Sigmoid colon (tissue), 7 donors: ENCODE results near the gene GSTM5. TPM values are rescaled to one million over a fixed set of nuclear protein-coding genes. Genes with fewer than 3 reads are reported as not detected.
A peak's percentile ranks its signal among the peaks of the same experiment; 100 is the strongest.
"Not testable (repeated sequence)": the region's sequence is repeated elsewhere in the genome, so short reads cannot be mapped to it uniquely, and the experiment has no call there.

Experiments used
- DNase-seq: peaks from one replicate; pipeline ENCODE4 v3.0.0-alpha.2; 2019
- H3K27ac ChIP-seq, 4 donors: fragments of 200-600 bp; sonication (generic); one replicate each; pipeline ENCODE4 v1.5.1; 2016 to 2019; ENCODE audit warnings: mild to moderate bottlenecking in 1 of 4
- H3K27me3 ChIP-seq, 3 donors: fragments of 200-600 bp; sonication (generic); one replicate each; pipeline ENCODE4 v1.5.1; 2019; ENCODE audit warnings: mild to moderate bottlenecking in 1 of 3
- H3K36me3 ChIP-seq, 4 donors: fragments of 200-600 bp; sonication (generic); one replicate each; pipeline ENCODE4 v1.5.1; 2016 to 2019
- H3K4me1 ChIP-seq, 4 donors: fragments of 200-600 bp; sonication (generic); one replicate each; pipeline ENCODE4 v1.5.1; 2017 to 2019
- H3K4me3 ChIP-seq, 4 donors: fragments of 200-600 bp; sonication (generic); one replicate each; pipeline ENCODE4 v1.5.1; 2017 to 2019; ENCODE audit warnings: mild to moderate bottlenecking in 2 of 4, moderate library complexity in 1 of 4
- H3K9me3 ChIP-seq, 4 donors: fragments of 200-600 bp in 3 of 4; sonication (generic) in 3 of 4; one replicate each; pipeline versions ENCODE4 v1.5.1 to v1.6.1; 2013 to 2019
- CTCF ChIP-seq, 4 experiments: fragments of 450-650 bp in 3 of 4; fragments of 200-600 bp in 1 of 4; IDR thresholded peaks; one replicate each; pipeline ENCODE4 v1.5.1; 2016 to 2019; ENCODE audit warnings: antibody characterized with exemption in 4 of 4, mild to moderate bottlenecking in 3 of 4, moderate library complexity in 2 of 4
- EP300 ChIP-seq, 4 donors: sonication (generic); formaldehyde crosslinking; IDR thresholded peaks; one replicate each; pipeline ENCODE4 v1.6.1; 2017; ENCODE audit warnings: antibody characterized with exemption in 4 of 4
- POLR2A ChIP-seq, 2 donors: fragments of 450-650 bp; IDR thresholded peaks; one replicate each; pipeline ENCODE4 v1.6.1; 2016; ENCODE audit warnings: antibody characterized with exemption in 2 of 2, mild to moderate bottlenecking in 2 of 2, moderate library complexity in 2 of 2
- POLR2AphosphoS5 ChIP-seq, 4 donors: sonication (generic); formaldehyde crosslinking; IDR thresholded peaks; one replicate each; pipeline ENCODE4 v1.6.1; 2017; ENCODE audit warnings: antibody characterized with exemption in 4 of 4
- WGBS, 2 donors: extraction: QIAGEN DNeasy Blood & Tissue Kit; methylation state at CpG; one replicate each; pipeline ENCODE4 v1.1.7; 2013; 5-methylcytosine and 5-hydroxymethylcytosine counted together
- intact Hi-C: fragments of 100-400 bp; cut with DNase I; formaldehyde crosslinking; loops from one replicate; pipeline ENCODE4 v1.15.1; 2023
- polyA plus RNA-seq, 3 donors: library from polyadenylated mRNA; stranded (reverse); fragments of 200-250 nt; gene quantifications; one replicate each; pipeline ENCODE4 v1.2.3, GENCODE V29; 2013
- total RNA-seq, 4 donors: library from RNA; depleted of rRNA; stranded (reverse); fragments of >200 nt; gene quantifications; one replicate each; pipeline ENCODE4 v1.1.0, GENCODE V29; 2016
- donor health status: healthy with polysubstance abuse.
- donor health status: Bipolar disorder and iron deficiency.
- donor health status: healthy.

Gene GSTM5
- total and polyA plus RNA-seq, 7 donors = 2.5 to 11.4 (median 3.2) TPM

- no peak for DNase-seq
Observed at GRCh38 chr1:109669246-109669948, 42.7 kb upstream of the GSTM5 start.

DNA sequence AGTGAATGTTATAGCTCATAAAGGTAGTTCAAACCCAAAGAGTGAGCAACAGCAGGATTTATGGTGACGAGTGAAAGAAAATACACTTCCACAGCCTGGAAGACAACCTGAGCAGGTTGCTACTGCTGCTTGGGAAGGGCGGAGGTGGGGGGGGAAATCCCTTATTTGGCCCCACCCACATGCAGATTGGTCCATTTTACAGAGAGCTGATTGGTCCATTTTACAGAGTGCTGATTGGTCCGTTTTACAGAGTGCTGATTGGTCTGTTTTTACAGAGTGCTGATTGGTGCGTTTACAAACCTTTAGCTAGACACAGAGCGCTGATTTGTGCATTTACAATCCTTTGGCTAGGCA lies 42.1 kb upstream of the GSTM5 start:
- not testable (repeated sequence) for H3K27me3 ChIP-seq, H3K4me3 ChIP-seq, H3K9me3 ChIP-seq, DNase-seq
- intact Hi-C loops = loop anchor here (5.0 kb wide), 2 partner anchors 57 to 72 kb away; partner anchors contain the start of gene GSTM3
- peak overlapping the region in 2 of 4 donors; percentile 48 to 49 for H3K27ac ChIP-seq
- WGBS, 2 donors = 92 to 96% methylated on average over 4 to 5 of the region's 5 CpGs
- H3K36me3 ChIP-seq = peaks cover 0 to 15% (median 7%) of the 10 kb centered on the region in 4 donors
- peaks cover 0 to 12% (median 9%) of the 10 kb centered on the region in 4 donors for H3K4me1 ChIP-seq

More at GRCh38 chr1:109669246-109669948, 42.7 kb upstream of the GSTM5 start:
- Histone ChIP-seq H3K27me3 (no peaks in the 10 kb centered on the region), H3K27ac (peak overlapping the region in 3 of 4 donors; percentile 16 to 49 (median 48)), H3K9me3 (no peaks in the 10 kb centered on the region), H3K4me1 (peaks cover 0 to 12% (median 9%) of the 10 kb centered on the region in 4 donors), H3K36me3 (peaks cover 0 to 15% (median 7%) of the 10 kb centered on the region in 4 donors), H3K4me3 (peak overlapping the region in 1 of 4 donors; percentile 16)
- TF ChIP-seq POLR2AphosphoS5 (IDR thresholded peaks at IDR 0.05) = no peak
- no peak for TF ChIP-seq POLR2A (IDR thresholded peaks at IDR 0.05)
- TF ChIP-seq CTCF (IDR thresholded peaks at IDR 0.05) = no peak
- no peak for TF ChIP-seq EP300 (IDR thresholded peaks at IDR 0.05)
- 84 to 89% methylated on average over 22 of the region's 22 CpGs for WGBS, 2 donors
- intact Hi-C loops = loop anchor here (5.0 kb wide), 2 partner anchors 58 to 73 kb away; partner anchors contain the start of gene GSTM3

DNA sequence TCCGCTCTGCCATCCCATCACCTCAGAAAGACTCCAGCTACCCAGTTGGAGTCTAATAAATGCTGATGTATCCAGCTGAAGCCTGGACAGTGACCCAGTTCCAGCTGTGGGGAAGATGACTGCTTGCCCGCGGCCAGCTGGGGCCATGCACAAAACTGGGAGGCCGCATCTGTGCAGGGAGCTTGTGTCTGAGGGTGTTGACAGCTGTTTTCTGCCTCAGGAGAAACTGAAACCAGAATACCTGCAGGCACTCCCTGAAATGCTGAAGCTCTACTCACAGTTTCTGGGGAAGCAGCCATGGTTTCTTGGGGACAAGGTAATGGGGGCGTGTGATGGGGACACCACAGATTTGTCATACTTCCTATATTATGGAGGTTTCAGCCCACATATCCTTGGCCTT lies 41.0 kb upstream of the GSTM5 start:
- Histone ChIP-seq H3K27ac (no peak overlapping the region), H3K9me3 (no peaks in the 10 kb centered on the region), H3K4me1 (peaks cover 0 to 12% (median 9%) of the 10 kb centered on the region in 4 donors), H3K4me3 (no peak overlapping the region), H3K36me3 (peaks cover 0 to 15% (median 4%) of the 10 kb centered on the region in 4 donors), H3K27me3 (no peaks in the 10 kb centered on the region)
- TF ChIP-seq POLR2A (IDR thresholded peaks at IDR 0.05) (no peak), EP300 (IDR thresholded peaks at IDR 0.05) (no peak), CTCF (IDR thresholded peaks at IDR 0.05) (no peak), POLR2AphosphoS5 (IDR thresholded peaks at IDR 0.05) (no peak)
- 92 to 93% methylated on average over 5 of the region's 5 CpGs for WGBS, 2 donors
- intact Hi-C loops = no loop called here
- no peak for DNase-seq

DNA sequence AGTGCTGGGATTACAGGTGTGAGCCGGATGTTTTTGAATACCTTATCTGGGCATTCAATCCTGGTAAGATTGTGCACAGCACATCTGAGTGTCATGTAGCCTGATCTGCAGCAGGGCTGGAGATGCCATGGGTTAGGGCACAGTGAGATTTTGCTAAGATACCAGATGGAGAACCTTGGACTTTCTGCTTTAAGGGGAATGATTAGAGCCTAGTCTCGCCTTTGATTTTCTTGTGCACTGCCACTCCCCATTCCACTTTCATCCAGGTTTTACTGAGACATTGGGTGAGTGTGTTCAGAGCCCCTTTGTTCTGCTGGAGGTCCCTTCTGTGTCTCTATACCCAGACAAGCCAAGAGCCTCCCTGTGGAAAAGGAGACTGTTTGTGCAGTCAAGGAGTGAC lies 38.2 kb upstream of the GSTM5 start:
- 67 to 93% methylated on average over 2 of the region's 2 CpGs for WGBS, 2 donors
- DNase-seq, H3K4me3 ChIP-seq, intact Hi-C loops, H3K4me1 ChIP-seq, H3K9me3 ChIP-seq, H3K27ac ChIP-seq, H3K27me3 ChIP-seq: not testable (repeated sequence)
- H3K36me3 ChIP-seq = peaks cover 0 to 15% (median 4%) of the 10 kb centered on the region in 4 donors

DNA sequence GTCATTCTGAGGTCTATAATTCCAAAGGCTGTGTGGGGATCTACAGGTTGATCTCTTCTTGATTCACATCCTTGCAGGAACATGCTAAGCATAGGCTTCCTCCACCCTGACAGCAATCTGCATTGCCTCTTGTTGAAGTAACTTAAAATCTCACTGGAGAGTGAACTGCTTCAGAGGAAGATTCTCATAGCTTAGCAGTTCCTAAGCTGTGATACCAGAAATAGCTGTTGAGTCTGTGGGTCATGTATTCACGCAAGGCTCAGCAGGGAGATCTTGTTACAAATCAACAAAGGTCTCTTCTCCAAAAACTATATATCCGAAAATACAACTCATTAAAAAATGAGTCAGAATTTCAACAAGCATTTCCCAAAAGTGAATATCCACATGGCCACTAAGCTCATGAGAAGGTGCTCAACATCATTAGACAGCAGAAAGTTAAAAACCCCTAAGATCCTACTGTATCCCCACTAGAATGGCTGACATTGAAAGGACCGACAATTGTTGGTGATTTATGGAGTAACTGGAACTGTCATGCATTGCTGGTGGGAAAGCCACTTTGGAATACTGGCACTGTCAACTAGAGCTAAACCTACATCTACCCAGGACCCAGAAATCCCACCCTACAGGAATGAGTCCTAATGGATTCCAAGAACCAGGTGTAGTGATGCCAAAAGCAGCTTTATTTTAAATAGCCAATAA lies 35.2 kb upstream of the GSTM5 start:
- H3K27me3 ChIP-seq, H3K4me3 ChIP-seq, H3K27ac ChIP-seq, H3K9me3 ChIP-seq, H3K4me1 ChIP-seq, intact Hi-C loops, H3K36me3 ChIP-seq, DNase-seq: not testable (repeated sequence)
- whole genome bisulfite sequencing, 2 donors = 71 to 95% methylated on average over 3 of the region's 3 CpGs

DNA sequence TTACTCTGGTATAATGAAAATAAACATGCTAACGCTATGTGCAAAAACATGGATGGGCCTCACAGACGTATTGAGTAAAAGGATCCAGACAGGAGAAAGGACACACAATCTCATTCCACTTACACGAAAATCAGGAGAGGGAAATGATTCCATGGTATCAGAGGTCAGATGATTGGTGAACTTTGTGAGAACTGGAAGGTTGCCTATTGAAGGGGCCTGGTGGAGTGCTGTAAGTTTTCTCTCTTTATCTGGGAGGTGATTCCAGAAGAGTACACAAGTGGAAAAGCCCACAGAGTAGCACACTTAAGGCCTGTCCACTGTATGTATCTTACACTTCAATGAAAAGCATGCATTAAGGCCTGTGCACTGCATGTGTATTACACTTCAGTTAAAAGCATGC lies 34.6 kb upstream of the GSTM5 start:
- WGBS, 2 donors = 78 to 90% methylated on average over 3 of the region's 3 CpGs
- TF ChIP-seq POLR2AphosphoS5 (IDR thresholded peaks at IDR 0.05) (no peak), POLR2A (IDR thresholded peaks at IDR 0.05) (no peak), CTCF (IDR thresholded peaks at IDR 0.05) (no peak), EP300 (IDR thresholded peaks at IDR 0.05) (no peak)
- intact Hi-C loops = no loop called here
- H3K9me3 ChIP-seq = no peaks in the 10 kb centered on the region
- no peak overlapping the region for H3K27ac ChIP-seq
- H3K4me1 ChIP-seq = no peaks in the 10 kb centered on the region
- no peaks in the 10 kb centered on the region for H3K27me3 ChIP-seq
- peaks cover 0 to 6% (median 0%) of the 10 kb centered on the region in 4 donors for H3K36me3 ChIP-seq
- DNase-seq = no peak
- no peak overlapping the region for H3K4me3 ChIP-seq

DNA sequence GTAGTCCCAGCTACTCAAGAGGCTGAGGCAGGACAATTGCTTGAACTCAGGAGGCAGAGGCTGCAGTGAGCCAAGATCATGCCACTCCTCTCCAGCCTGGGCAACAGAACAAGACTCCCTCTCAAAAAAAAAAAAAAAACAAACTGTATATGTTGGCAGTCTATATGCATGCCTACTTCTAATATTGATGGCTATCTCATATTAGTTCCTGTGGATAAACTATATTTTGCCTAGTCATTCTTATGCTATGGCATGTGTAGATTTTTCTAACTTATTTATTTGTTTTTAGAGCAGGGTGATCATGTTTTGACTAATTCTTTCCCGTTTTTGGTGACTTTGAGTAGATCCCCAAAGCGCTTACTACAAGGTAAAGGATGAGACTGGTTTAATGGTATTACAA lies 33.4 kb upstream of the GSTM5 start:
- DNase-seq, H3K4me3 ChIP-seq, H3K27ac ChIP-seq, H3K27me3 ChIP-seq, intact Hi-C loops, H3K9me3 ChIP-seq, H3K4me1 ChIP-seq, H3K36me3 ChIP-seq: not testable (repeated sequence)
- WGBS, 2 donors = 86% methylated on average over 2 of the region's 2 CpGs

DNA sequence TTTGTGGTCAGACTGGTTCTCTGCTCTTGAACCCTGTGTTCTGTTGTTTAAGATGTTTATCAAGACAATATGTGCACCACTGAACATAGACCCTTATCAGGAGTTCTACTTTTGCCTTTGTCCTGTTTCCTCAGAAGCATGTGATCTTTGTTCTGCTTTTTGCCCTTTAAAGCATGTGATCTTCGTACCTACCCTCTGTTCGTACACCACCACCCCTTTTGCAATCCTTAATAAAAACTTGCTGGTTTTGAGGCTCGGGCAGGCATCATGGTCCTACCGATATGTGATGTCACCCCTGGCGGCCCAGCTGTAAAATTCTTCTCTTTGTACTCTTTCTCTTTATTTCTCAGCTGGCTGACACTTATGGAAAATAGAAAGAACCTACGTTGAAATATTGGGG lies 27.3 kb upstream of the GSTM5 start:
- not testable (repeated sequence) for H3K4me1 ChIP-seq, H3K36me3 ChIP-seq, H3K4me3 ChIP-seq, H3K9me3 ChIP-seq, H3K27ac ChIP-seq, H3K27me3 ChIP-seq, DNase-seq
- WGBS, 2 donors = 77% methylated on average over 6 of the region's 6 CpGs; no CpG with 5 or more reads in 1 of the 2 donors
- intact Hi-C loops = loop anchor here (5.0 kb wide), 2 partner anchors 42 to 53 kb away; no protein-coding TSS in a partner anchor

DNA sequence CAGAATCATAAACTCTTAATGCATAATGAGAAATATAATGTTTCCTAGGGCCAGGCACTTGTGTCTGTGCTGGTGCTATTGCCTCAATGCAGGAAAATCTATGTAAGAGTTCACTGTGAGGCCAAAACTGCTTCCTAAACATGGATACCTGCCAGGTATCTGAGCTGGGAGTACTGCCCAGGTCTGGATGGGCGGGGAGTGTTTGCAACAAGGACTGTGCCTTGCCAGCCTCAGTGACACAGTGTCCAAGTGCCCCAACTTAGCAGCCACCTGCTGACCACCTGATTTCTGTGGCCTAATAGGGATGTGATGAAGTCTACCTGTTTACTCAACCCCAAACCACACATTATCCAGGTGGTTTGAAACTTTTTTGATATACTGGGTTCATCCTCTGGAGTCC lies 26.7 kb upstream of the GSTM5 start:
- intact Hi-C loops = loop anchor here (5.0 kb wide), 2 partner anchors 43 to 52 kb away; no protein-coding TSS in a partner anchor
- not testable (repeated sequence) for H3K36me3 ChIP-seq, DNase-seq, H3K27me3 ChIP-seq, H3K27ac ChIP-seq, H3K9me3 ChIP-seq, H3K4me3 ChIP-seq, H3K4me1 ChIP-seq
- WGBS, 2 donors = 31% methylated on average over 1 of the region's 1 CpG; no CpG with 5 or more reads in 1 of the 2 donors
